ENCODE data around the gene FCER1G.

Gene FCER1G

GRCh38 chr1:161188381-161188780 is 26.7 kb upstream of the FCER1G start:
- DNase-seq (ENCODE audit: low read depth in 2 of 2) = no peak

GRCh38 chr1:161189036-161189435 is 26.1 kb upstream of the FCER1G start:
- DNase-seq (ENCODE audit: low read depth in 2 of 2) = no peak

GRCh38 chr1:161190962-161191521 is 24.1 kb upstream of the FCER1G start:
- DNase-seq (ENCODE audit: low read depth in 2 of 2) = no peak

DNA sequence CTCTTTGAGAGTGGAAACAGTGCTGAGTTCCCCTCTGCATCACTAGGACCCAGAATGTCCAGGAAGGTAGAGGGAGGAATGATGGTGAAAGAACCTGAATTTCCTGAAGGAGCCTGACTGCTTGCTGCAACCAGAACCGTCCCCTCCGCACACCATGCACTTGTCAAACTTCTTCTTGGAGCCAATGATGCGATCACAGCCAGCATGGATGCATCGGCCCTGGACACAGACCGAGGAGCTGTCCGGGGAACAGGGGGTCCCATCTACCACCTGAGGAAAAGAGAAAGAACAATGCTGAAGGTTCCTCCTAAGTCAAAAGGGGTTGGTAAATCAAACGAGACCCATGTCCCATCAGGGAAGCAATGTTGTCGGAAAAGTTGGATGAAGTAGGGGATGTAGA is 23.1 kb upstream of the FCER1G start:
- no peak for DNase-seq (ENCODE audit: low read depth in 2 of 2)

DNA sequence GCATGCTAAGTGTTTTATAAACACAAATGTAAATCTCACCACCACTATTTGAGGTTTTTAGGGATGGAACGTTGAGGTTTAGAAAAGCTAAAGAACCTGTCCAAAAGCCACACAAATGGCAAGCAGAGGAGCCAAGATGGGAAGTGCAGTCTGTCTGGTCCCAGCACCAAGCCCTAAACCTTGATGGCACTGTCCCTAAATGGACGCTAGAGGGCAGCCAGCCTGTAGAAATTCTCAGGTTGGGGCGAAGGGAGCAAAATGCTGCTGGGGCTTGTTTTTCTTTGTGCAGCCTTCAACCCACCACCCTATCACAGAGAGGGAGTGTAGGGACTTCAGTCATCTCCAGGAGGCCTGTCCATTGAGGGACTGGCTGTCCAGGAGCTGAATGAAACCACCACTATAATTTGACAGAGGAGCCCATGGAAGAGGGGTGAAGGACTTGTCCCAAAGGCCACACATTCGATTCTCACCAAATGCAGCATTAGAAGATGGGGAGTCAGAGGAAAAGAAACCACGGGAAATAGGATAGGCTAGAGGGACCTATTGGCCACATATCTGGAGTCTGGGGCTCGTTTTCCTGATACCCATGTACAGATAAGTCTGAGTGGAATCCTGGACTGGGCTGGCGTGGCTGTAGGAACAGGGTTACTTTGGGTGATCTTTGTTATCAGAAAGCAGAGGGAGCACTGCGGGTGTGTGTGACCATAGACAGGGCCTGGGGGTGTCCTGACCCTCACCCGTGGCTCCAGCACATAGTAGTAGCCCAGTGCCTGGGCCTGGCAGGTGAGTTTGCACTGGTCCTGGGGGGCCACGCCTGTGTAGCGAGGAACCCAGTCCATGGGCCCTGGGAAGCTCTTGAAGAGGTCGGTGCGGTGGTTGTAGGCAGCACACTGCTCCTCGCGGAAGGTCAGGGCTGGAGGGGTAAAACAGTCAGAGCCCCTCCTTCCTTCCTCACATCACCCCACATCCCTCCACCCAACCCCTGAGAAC is 22.3 kb upstream of the FCER1G start:
- DNase-seq (ENCODE audit: low read depth in 2 of 2) = peak in 1 of 2 donors; percentile 35

GRCh38 chr1:161193561-161194235 is 21.4 kb upstream of the FCER1G start:
- no peak for DNase-seq (ENCODE audit: low read depth in 2 of 2)

- no peak for DNase-seq (ENCODE audit: low read depth in 2 of 2)
These were observed 19.9 kb upstream of the FCER1G start for GRCh38 chr1:161195171-161195570.

- no peak for DNase-seq (ENCODE audit: low read depth in 2 of 2)
These were observed 19.0 kb upstream of the FCER1G start for GRCh38 chr1:161196111-161196510.

DNA sequence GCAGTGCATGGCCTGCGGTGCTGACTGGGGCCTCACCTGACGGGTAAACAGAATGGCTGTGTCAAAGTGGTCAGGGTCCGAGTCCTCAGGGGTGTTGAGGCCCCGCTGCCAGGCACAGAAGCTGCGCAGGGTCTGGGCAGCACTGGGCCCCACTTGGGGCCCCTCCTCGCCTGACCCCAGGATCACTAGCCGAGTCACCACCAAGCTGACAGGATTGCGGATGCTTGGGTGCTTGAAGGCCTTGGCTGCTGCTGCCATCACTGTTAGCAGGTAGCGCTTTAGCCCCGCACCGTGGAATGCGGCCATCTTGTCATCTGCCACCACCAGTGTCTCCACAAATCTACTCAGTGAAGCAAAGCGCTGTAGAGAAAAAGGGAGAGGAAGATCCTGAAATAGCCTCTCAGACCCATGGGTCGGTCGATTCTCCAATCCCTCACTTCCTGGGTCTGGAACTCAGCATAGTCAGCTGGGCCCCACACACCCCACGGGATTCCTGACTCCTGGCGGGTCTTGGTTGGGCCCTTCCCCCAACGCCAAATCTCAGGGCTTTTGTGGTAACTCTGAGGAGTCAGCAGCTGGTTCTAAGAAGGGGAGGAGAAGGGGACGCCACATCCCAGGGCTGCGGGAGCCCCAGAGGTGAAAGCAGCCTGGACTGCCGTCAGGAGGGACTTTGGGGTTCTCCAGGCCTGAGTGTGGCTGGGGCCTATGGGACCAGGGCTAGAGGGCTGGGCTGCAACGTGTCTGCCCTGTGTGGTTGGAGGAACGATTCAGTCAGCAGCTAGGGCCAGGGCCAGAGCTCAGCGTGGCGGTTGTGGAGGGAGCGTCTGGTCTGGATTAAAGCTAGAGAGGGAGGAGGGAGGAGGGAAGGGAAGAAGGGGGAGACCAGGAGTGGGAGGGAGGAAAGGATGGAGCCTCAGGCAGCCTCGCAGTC is 18.3 kb upstream of the FCER1G start:
- no peak for DNase-seq (ENCODE audit: low read depth in 2 of 2)

DNA sequence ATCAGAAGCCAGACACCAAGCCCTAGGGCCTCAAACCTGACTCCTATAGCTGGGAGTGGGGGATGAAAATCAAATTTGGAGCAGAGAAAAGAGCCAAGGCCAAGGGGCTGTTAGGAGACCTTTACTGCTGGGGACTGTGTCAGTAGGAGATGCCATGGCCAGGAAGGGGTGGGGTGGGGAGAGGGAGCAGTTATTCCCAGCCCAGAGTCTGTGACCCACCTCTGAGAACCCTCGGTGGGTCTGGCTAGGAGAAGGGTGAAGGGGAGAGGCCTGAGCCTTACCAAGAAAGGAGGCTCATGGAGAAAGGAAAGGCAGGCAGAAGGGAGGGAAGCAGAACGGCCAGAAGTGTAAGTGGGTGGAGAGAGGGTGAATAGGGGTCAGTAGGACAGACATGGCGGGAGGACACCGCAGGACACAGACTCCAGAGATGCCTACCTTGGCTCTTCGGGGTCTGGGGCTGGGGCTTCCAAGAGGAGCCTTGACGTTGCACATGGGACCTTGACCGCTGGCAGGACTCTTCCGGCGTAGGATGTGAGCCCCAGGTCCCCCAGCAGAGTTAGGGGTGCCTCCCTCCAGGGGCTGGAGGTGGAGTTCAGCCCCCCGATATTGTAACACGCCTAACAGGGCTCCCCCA is 17.4 kb upstream of the FCER1G start:
- DNase-seq (ENCODE audit: low read depth in 2 of 2) = no peak

- no peak for DNase-seq (ENCODE audit: low read depth in 2 of 2)
These were observed 16.8 kb upstream of the FCER1G start for GRCh38 chr1:161198194-161198896.

- no peak for DNase-seq (ENCODE audit: low read depth in 2 of 2)
These were observed 16.1 kb upstream of the FCER1G start, which contains the start of gene ADAMTS4 for GRCh38 chr1:161198897-161199431. Gene ADAMTS4 (minus strand): TSS chr1:161199054. CDS start chr1:161198627, 427 bp downstream.

- no peak for DNase-seq (ENCODE audit: low read depth in 2 of 2)
These were observed 15.5 kb upstream of the FCER1G start for GRCh38 chr1:161199506-161200139.

DNA sequence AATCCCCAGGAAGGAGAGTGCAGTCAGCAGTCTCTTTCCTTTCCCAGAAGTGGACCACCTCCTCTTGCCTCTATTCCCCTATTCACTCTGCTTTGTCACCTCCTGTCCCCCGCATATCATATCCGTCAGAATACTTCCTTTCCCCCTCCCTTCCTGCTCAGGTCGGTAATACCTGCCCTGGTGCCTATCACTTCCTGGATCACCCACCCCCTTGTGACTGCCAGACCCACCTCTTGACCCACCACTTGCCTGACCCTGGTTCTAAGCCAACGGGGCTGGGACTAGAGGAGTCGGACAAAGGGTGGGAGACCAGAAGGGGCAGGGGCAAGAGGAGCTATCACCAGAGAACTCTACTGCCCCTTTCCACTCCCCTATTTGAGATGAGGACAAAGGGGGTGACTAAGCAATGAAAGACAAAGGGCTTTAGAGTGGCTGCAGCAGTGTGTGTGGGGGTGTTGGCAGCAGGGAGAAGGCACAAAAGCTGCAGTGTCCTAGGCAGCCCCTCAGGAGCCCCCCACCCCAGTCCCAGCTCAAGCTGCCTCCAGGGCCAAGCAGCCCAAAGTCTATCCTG is 14.6 kb upstream of the FCER1G start:
- DNase-seq (ENCODE audit: low read depth in 2 of 2) = no peak

- DNase-seq (ENCODE audit: low read depth in 2 of 2) = no peak
These were observed 13.9 kb upstream of the FCER1G start for GRCh38 chr1:161200992-161201835.

DNA sequence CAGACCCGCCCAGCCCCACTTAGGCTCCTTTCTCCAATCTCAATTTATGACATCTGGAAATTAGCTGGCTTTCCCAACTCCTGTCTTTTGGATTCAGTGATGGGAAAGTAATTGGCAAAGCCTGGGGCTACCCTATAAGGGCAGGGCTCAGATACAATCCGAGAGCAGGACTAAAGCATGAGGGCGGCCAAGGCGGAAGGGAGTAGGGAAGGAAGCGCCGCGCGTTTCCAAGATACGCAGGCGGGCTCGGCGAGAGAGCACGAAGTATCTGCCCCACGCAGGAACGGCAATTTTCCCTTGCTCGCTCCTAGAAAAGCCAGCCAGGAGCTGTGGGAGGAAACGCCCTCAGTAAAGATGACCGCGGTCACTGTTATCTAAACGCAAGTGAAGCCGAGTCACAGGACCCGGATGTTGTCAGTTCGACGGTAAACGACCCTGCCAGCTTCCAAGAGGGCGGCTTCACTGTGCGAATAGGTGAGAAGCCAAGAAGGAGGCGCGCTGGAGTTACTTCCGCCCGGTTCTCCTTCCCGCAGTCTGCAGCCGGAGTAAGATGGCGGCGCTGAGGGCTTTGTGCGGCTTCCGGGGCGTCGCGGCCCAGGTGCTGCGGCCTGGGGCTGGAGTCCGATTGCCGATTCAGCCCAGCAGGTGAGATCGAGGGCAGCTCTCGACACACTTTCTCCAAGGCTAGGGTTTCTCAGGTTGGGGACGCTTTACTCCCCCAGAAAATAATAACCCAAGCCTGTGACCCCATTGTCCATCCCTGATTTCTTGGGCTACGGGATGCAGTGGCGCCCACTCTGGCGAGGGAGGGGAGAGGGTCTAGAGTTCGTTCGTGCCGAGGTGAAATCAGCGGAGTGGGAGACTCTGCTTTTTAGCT is 13.0 kb upstream of the FCER1G start, which contains the start of gene NDUFS2:
TSS of gene NDUFS2 (plus strand) at position 532 of the 877 bp plus-strand sequence. CDS start at position 551, 19 bp downstream.
- peak; percentile 90 to 92 for DNase-seq (ENCODE audit: low read depth in 2 of 2)
